ENCODE data around the gene TMEM98.

GRCh38 chr17:32910769-32911168 is 17.2 kb upstream of the TMEM98 start:
- TF ChIP-seq POLR2A (IDR thresholded peaks at IDR 0.05; ENCODE audit: low read depth) (no peak), CTCF (IDR thresholded peaks at IDR 0.05) (no peak)

Measured in esophagus muscularis mucosa (tissue), 3 donors.